GM23248 (cell line): Measurements from ENCODE around the gene ATP2B3.

Source experiments
- EZH2 ChIP-seq: fragments of 200-600 bp; sonication (generic); IDR thresholded peaks from 2 replicates; pipeline ENCODE4 v1.6.1; 2018; ENCODE audit warnings: antibody characterized with exemption, mild to moderate bottlenecking; ENCODE audit not compliant: insufficient read depth, poor library complexity, severe bottlenecking
- EZH2phosphoT487 ChIP-seq: fragments of 200-600 bp; sonication (generic); IDR thresholded peaks from 2 replicates; pipeline ENCODE4 v1.6.1; 2018; ENCODE audit warnings: antibody characterized with exemption, moderate library complexity, mild to moderate bottlenecking, low read depth; ENCODE audit not compliant: insufficient read depth

GRCh38 chrX:153539979-153540358 is 22.5 kb downstream of the ATP2B3 start:
- TF ChIP-seq EZH2 (no peak), EZH2phosphoT487 (no peak)
